HEK293T (cell line): Measurements from ENCODE around the gene CAPN2.

ENCODE experiments used
- FOXM1 ChIP-seq: fragments of 450-650 bp; IDR thresholded peaks from 2 replicates; pipeline ENCODE4 v1.6.1; 2017; ENCODE audit warnings: mild to moderate bottlenecking, borderline replicate concordance
- SP1 ChIP-seq: fragments of 450-650 bp; IDR thresholded peaks from 2 replicates; pipeline ENCODE4 v1.6.1; 2017
- SUZ12 ChIP-seq: fragments of 450-650 bp; IDR thresholded peaks from 2 replicates; pipeline ENCODE4 v1.6.1; 2016; ENCODE audit warnings: mild to moderate bottlenecking

DNA sequence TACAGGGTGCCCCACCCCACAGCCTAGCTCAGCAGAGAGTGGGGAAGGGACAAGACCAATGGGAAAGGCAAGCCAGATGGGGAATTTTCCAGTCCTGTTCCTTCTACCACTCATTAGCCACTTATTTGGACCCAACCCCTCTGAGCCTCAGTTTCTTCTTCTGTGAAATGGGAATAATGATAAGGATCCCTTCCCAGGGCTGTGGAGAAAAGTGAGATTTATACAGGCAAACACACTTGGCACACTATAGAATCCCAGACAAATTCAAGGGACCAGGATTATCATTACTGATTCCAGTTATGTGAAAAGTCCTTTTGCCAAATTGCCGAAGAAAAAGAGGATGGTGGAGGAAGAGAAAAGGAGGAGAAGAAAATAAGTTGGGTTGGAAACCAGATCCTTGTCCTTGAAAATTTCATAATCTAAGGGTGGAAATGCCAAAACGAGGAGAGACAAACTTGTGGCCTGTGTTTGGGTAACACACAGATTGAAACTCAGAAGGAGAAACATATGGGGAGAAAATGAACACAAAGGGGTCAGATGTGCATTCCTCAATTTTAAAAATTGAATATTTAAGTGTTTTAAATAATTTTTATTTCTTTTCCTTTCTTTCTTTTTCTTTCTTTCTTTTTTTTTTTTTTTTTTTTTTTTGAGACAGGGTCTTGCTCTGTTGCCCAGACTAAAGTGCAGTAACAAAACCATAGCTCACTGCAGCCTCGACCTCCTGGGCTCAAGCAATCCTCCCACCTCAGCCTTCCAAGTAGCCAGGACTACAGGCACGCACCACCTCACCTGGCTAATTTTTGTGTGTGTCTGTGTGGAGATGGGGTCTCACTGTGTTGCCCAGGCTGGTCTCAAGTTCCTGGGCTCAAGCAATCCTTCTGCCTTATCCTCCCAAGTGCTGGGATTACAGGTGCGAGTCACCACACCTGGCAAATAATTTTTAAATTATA lies 9.6 kb downstream of the CAPN2 start:
- TF ChIP-seq FOXM1 (no peak), SUZ12 (no peak), SP1 (no peak)
